ENCODE measurements around the gene MEIOSIN. TPM values are rescaled to one million over a fixed set of nuclear protein-coding genes. Genes with fewer than 3 reads are reported as not detected.

MEIOSIN gene
- total and polyA plus RNA-seq, 9 of the 15 experiments (the other 6 are each of a cell fraction or from before 2014, with no cell fraction given) = 0.06 to 2.0 (median 0.76) TPM

DNA sequence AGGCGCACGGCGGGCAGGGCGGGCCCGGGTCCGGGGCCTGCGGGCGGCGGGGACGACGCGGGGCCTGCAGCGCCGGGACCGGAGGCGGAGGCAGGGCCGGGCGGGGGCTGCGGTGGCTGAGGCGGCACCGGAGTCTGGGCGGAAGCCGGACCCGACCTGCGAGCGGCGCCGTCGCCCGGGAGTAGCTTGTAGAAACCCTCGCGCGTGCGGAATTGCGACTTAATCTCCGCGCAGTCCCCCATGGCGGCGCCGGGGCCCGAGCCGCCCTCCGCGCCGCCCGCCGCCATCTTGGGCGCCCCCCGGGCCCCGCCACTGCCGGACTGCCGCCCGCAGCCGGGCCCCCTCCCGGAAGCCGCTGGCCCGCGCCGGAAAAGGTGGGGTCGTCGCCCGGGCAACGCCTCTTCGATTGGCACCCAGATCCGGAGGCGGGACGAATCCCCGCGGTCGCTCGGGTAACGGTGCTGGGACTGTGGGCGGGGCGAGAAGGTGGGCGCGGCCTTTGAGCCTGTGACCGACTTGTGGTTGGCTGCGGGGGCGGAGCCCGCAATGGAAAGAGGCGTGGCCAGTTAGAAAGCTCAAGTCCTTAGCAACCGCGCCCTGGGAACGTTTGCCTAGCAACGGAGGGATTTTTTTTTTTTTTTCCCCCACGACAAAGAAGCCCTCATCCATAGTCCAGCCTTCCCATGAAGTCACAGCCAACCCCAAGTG is 59.4 kb downstream of the MEIOSIN start, which contains the start of gene DMWD (continued):
- no peak for TF ChIP-seq ZNF280A (IDR thresholded peaks at IDR 0.05; ENCODE audit: low read depth, partially characterized antibody)
- no peak for TF ChIP-seq NFXL1 (CRISPR knock-in tag; IDR thresholded peaks at IDR 0.05)
- TF ChIP-seq ZNF311 (CRISPR knock-in tag; IDR thresholded peaks at IDR 0.05) = no peak
- peak; percentile 83 for TF ChIP-seq CCNT2 (IDR thresholded peaks at IDR 0.05; ENCODE audit: borderline replicate concordance, extremely low read depth, insufficient read length, low read depth, low read length)
- peak; percentile 69; the same call in 1 of the 2 replicates for TF ChIP-seq TFAP4 (CRISPR knock-in tag; IDR thresholded peaks at IDR 0.05; ENCODE audit: borderline replicate concordance)
- TF ChIP-seq, protein P1, sequence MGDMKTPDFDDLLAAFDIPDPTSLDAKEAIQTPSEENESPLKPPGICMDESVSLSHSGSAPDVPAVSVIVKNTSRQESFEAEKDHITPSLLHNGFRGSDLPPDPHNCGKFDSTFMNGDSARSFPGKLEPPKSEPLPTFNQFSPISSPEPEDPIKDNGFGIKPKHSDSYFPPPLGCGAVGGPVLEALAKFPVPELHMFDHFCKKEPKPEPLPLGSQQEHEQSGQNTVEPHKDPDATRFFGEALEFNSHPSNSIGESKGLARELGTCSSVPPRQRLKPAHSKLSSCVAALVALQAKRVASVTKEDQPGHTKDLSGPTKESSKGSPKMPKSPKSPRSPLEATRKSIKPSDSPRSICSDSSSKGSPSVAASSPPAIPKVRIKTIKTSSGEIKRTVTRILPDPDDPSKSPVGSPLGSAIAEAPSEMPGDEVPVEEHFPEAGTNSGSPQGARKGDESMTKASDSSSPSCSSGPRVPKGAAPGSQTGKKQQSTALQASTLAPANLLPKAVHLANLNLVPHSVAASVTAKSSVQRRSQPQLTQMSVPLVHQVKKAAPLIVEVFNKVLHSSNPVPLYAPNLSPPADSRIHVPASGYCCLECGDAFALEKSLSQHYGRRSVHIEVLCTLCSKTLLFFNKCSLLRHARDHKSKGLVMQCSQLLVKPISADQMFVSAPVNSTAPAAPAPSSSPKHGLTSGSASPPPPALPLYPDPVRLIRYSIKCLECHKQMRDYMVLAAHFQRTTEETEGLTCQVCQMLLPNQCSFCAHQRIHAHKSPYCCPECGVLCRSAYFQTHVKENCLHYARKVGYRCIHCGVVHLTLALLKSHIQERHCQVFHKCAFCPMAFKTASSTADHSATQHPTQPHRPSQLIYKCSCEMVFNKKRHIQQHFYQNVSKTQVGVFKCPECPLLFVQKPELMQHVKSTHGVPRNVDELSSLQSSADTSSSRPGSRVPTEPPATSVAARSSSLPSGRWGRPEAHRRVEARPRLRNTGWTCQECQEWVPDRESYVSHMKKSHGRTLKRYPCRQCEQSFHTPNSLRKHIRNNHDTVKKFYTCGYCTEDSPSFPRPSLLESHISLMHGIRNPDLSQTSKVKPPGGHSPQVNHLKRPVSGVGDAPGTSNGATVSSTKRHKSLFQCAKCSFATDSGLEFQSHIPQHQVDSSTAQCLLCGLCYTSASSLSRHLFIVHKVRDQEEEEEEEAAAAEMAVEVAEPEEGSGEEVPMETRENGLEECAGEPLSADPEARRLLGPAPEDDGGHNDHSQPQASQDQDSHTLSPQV (IDR thresholded peaks at IDR 0.05) = no peak
- TF ChIP-seq MYBL2 (IDR thresholded peaks at IDR 0.05; ENCODE audit: low read depth) = no peak
- no peak for TF ChIP-seq MYBL2 (CRISPR knock-in tag; IDR thresholded peaks at IDR 0.05; ENCODE audit: borderline replicate concordance)
- no peak for TF ChIP-seq GABPB2 (CRISPR knock-in tag; conservative IDR thresholded peaks at IDR 0.05)
- TF ChIP-seq SRSF3 (IDR thresholded peaks at IDR 0.05; ENCODE audit: insufficient read depth, low read length) = no peak
- TF ChIP-seq SAP30 (IDR thresholded peaks at IDR 0.05; ENCODE audit: borderline replicate concordance, insufficient read depth, low read depth, low read length, poor library complexity, severe bottlenecking) = peak; percentile 61
- no peak for TF ChIP-seq BDP1 (IDR thresholded peaks at IDR 0.05; ENCODE audit: insufficient read depth, insufficient read length)
- no peak for TF ChIP-seq CREB1 (IDR thresholded peaks at IDR 0.05)
- TF ChIP-seq CREB1 (CRISPR knock-in tag; IDR thresholded peaks at IDR 0.05) = peak; percentile 42; the same call in 1 of the 2 replicates
- TF ChIP-seq, protein P2, sequence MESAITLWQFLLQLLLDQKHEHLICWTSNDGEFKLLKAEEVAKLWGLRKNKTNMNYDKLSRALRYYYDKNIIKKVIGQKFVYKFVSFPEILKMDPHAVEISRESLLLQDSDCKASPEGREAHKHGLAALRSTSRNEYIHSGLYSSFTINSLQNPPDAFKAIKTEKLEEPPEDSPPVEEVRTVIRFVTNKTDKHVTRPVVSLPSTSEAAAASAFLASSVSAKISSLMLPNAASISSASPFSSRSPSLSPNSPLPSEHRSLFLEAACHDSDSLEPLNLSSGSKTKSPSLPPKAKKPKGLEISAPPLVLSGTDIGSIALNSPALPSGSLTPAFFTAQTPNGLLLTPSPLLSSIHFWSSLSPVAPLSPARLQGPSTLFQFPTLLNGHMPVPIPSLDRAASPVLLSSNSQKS (CRISPR knock-in tag; IDR thresholded peaks at IDR 0.05) = no peak
- no peak; the same call in none of the 2 replicates for TF ChIP-seq MYC (IDR thresholded peaks at IDR 0.05; ENCODE audit: low read depth, low read length)
- TF ChIP-seq MYC (CRISPR knock-in tag; IDR thresholded peaks at IDR 0.05; ENCODE audit: borderline replicate concordance, low read depth) = no peak
- TF ChIP-seq BCOR (IDR thresholded peaks at IDR 0.05) = no peak
- TF ChIP-seq ZBTB1 (CRISPR knock-in tag; IDR thresholded peaks at IDR 0.05; ENCODE audit: borderline replicate concordance, low read depth) = no peak
- TF ChIP-seq ZNF780A (CRISPR knock-in tag; IDR thresholded peaks at IDR 0.05) = no peak
